HCT116 (cell line): ENCODE measurements around the gene WAC.

Experiments
- CEBPB ChIP-seq: IDR thresholded peaks from 2 replicates; pipeline ENCODE4 v1.6.1; 2012; ENCODE audit warnings: low read depth
- ELF1 ChIP-seq: IDR thresholded peaks from 2 replicates; pipeline ENCODE4 v1.6.1; 2012; ENCODE audit warnings: low read depth, borderline replicate concordance
- EZH2 ChIP-seq: fragments of 200-600 bp; sonication (generic); IDR thresholded peaks from 2 replicates; pipeline ENCODE4 v1.6.1; 2017; ENCODE audit warnings: antibody characterized with exemption, mixed run types
- JUND ChIP-seq: IDR thresholded peaks from 2 replicates; pipeline ENCODE4 v1.6.1; 2012
- POLR2A ChIP-seq: IDR thresholded peaks from 2 replicates; pipeline ENCODE4 v1.7.0; 2011; ENCODE audit warnings: borderline replicate concordance; ENCODE audit not compliant: insufficient read depth, insufficient read length; ENCODE audit errors: extremely low read depth
- POLR2AphosphoS5 ChIP-seq: IDR thresholded peaks from 2 replicates; pipeline ENCODE4 v1.6.1; 2011; ENCODE audit warnings: mild to moderate bottlenecking, low read depth, low read length, moderate library complexity
- RAD21 ChIP-seq: IDR thresholded peaks from 2 replicates; pipeline ENCODE4 v1.6.1; 2012; ENCODE audit warnings: low read depth, mild to moderate bottlenecking
- SIN3A ChIP-seq: IDR thresholded peaks from 2 replicates; pipeline ENCODE4 v1.6.1; 2012; ENCODE audit warnings: low read depth
- SP1 ChIP-seq: IDR thresholded peaks from 2 replicates; pipeline ENCODE4 v1.6.1; 2012; ENCODE audit warnings: low read depth
- TF ChIP-seq, protein P1 (sequence below), 3 experiments: fragments of 200-600 bp in 1 of 3; sonication (generic) in 1 of 3; IDR thresholded peaks in 2 of 3; conservative IDR thresholded peaks in 1 of 3; 2 replicates each; pipeline ENCODE4 v1.5.1; 2012 to 2017; ENCODE audit warnings: low read depth in 2 of 3, low read length in 2 of 3, antibody characterized with exemption in 1 of 3, borderline replicate concordance in 1 of 3, control low read depth in 1 of 3, mild to moderate bottlenecking in 1 of 3, mixed read lengths in 1 of 3, mixed run types in 1 of 3, moderate library complexity in 1 of 3; ENCODE audit not compliant: insufficient read depth in 1 of 3
- TF ChIP-seq, protein P2 (sequence below): IDR thresholded peaks from 2 replicates; pipeline ENCODE4 v1.6.1; 2012; ENCODE audit warnings: low read depth
- TF ChIP-seq, protein P3 (sequence below): IDR thresholded peaks from 2 replicates; pipeline ENCODE4 v1.6.1; 2012

DNA sequence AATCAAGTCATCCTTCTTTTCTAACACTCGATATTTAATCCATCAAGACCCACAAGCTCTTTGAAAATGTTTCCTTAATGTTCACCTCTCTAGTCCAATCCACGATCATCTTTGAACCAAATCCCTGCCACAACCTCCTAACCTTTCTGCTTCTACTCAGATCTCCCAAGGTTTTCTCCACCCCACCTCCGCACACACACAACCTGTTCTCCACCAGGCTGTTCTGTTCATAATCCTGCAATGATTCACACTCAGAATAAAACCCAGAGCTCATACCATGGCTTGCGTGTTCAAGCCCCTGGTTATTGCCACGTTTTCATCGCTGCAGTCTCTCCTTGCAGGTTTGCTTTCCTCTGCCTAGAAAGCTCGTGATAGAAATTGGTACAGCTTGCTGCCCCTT is 90.6 kb downstream of the WAC start:
- no peak for TF ChIP-seq RAD21
- TF ChIP-seq, protein P1, sequence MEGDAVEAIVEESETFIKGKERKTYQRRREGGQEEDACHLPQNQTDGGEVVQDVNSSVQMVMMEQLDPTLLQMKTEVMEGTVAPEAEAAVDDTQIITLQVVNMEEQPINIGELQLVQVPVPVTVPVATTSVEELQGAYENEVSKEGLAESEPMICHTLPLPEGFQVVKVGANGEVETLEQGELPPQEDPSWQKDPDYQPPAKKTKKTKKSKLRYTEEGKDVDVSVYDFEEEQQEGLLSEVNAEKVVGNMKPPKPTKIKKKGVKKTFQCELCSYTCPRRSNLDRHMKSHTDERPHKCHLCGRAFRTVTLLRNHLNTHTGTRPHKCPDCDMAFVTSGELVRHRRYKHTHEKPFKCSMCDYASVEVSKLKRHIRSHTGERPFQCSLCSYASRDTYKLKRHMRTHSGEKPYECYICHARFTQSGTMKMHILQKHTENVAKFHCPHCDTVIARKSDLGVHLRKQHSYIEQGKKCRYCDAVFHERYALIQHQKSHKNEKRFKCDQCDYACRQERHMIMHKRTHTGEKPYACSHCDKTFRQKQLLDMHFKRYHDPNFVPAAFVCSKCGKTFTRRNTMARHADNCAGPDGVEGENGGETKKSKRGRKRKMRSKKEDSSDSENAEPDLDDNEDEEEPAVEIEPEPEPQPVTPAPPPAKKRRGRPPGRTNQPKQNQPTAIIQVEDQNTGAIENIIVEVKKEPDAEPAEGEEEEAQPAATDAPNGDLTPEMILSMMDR (IDR thresholded peaks at IDR 0.05 in 2 of 3, conservative IDR thresholded peaks at IDR 0.05 in 1 of 3; ENCODE audit: borderline replicate concordance in 1 of 3, insufficient read depth in 1 of 3, low read depth in 2 of 3, low read length in 2 of 3): no peak
- TF ChIP-seq POLR2AphosphoS5: no peak; the same call in none of the 2 replicates
- TF ChIP-seq POLR2A: no peak
- no peak for TF ChIP-seq EZH2
- TF ChIP-seq CEBPB: no peak
- TF ChIP-seq SP1: no peak
- no peak for TF ChIP-seq SIN3A
- TF ChIP-seq, protein P2, sequence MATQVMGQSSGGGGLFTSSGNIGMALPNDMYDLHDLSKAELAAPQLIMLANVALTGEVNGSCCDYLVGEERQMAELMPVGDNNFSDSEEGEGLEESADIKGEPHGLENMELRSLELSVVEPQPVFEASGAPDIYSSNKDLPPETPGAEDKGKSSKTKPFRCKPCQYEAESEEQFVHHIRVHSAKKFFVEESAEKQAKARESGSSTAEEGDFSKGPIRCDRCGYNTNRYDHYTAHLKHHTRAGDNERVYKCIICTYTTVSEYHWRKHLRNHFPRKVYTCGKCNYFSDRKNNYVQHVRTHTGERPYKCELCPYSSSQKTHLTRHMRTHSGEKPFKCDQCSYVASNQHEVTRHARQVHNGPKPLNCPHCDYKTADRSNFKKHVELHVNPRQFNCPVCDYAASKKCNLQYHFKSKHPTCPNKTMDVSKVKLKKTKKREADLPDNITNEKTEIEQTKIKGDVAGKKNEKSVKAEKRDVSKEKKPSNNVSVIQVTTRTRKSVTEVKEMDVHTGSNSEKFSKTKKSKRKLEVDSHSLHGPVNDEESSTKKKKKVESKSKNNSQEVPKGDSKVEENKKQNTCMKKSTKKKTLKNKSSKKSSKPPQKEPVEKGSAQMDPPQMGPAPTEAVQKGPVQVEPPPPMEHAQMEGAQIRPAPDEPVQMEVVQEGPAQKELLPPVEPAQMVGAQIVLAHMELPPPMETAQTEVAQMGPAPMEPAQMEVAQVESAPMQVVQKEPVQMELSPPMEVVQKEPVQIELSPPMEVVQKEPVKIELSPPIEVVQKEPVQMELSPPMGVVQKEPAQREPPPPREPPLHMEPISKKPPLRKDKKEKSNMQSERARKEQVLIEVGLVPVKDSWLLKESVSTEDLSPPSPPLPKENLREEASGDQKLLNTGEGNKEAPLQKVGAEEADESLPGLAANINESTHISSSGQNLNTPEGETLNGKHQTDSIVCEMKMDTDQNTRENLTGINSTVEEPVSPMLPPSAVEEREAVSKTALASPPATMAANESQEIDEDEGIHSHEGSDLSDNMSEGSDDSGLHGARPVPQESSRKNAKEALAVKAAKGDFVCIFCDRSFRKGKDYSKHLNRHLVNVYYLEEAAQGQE: no peak
- TF ChIP-seq JUND: no peak
- TF ChIP-seq ELF1: no peak
- TF ChIP-seq, protein P3, sequence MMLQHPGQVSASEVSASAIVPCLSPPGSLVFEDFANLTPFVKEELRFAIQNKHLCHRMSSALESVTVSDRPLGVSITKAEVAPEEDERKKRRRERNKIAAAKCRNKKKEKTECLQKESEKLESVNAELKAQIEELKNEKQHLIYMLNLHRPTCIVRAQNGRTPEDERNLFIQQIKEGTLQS: no peak
